Hepatocyte (in vitro differentiated cells): ENCODE measurements around the gene ROR2.

ENCODE experiments used
- CTCF ChIP-seq: fragments of 200-600 bp; sonication (generic); IDR thresholded peaks from 2 replicates; pipeline ENCODE4 v1.5.1; 2016; ENCODE audit warnings: antibody characterized with exemption, mild to moderate bottlenecking; ENCODE audit not compliant: poor library complexity
- EZH2 ChIP-seq: fragments of 200-600 bp; sonication (generic); IDR thresholded peaks from 2 replicates; pipeline ENCODE4 v1.6.1; 2016; ENCODE audit warnings: antibody characterized with exemption, mild to moderate bottlenecking, borderline replicate concordance

GRCh38 chr9:91611582-91611981 is 338.4 kb downstream of the ROR2 start:
- TF ChIP-seq CTCF (no peak), EZH2 (no peak)
